Measurements from ENCODE around the gene CD48.

GRCh38 chr1:160713161-160713560, 1.5 kb upstream of the CD48 start:
- no peak for TF ChIP-seq CTCF (IDR thresholded peaks at IDR 0.05; ENCODE audit: low read depth, low read length, poor library complexity, severe bottlenecking)
- no peak for TF ChIP-seq EZH2phosphoT487 (IDR thresholded peaks at IDR 0.05; ENCODE audit: borderline replicate concordance, low read length)

All from DOHH2 (cell line).